Astrocyte (in vitro differentiated cells and primary cell): ENCODE results near the gene GFRA1. TPM values are rescaled to one million over a fixed set of nuclear protein-coding genes. Genes with fewer than 3 reads are reported as not detected.

Experiments
- DNase-seq: peaks from one replicate; pipeline ENCODE4 v3.0.0-alpha.2; 2010; ENCODE audit warnings: low read depth
- FAIRE-seq: peaks from 2 replicates; lab custom pipeline; 2011; peaks lifted over from hg19 to GRCh38; lab: Jason Lieb, UNC
- H2AFZ ChIP-seq: 2 replicates; pipeline ENCODE4 v1.6.0; 2012; ENCODE audit warnings: low read depth, low read length, inconsistent platforms
- H3K27ac ChIP-seq: 2 replicates; pipeline ENCODE4 v1.5.1; 2011; ENCODE audit warnings: low read depth, low read length, inconsistent platforms
- H3K27me3 ChIP-seq: 2 replicates; pipeline ENCODE4 v1.6.0; 2011; ENCODE audit warnings: low read length, inconsistent platforms; ENCODE audit not compliant: insufficient read depth
- H3K36me3 ChIP-seq: 2 replicates; pipeline ENCODE4 v1.5.1; 2011; ENCODE audit warnings: low read length, inconsistent platforms; ENCODE audit not compliant: insufficient read depth
- H3K4me1 ChIP-seq: 2 replicates; pipeline ENCODE4 v1.5.1; 2011; ENCODE audit warnings: low read length, inconsistent platforms; ENCODE audit not compliant: insufficient read depth
- H3K4me2 ChIP-seq: 2 replicates; pipeline ENCODE4 v1.6.0; 2012; ENCODE audit warnings: low read length, inconsistent platforms
- H3K4me3 ChIP-seq: 2 replicates; pipeline ENCODE4 v1.5.1; 2011; ENCODE audit warnings: low read depth, mild to moderate bottlenecking, low read length, inconsistent platforms; ENCODE audit not compliant: insufficient read depth
- H3K79me2 ChIP-seq: 2 replicates; pipeline ENCODE4 v1.6.0; 2012; ENCODE audit warnings: mild to moderate bottlenecking, low read length, inconsistent platforms; ENCODE audit not compliant: insufficient read depth
- H3K9ac ChIP-seq: 2 replicates; pipeline ENCODE4 v1.6.0; 2012; ENCODE audit warnings: mild to moderate bottlenecking, low read length, inconsistent platforms
- H3K9me3 ChIP-seq: 2 replicates; pipeline ENCODE4 v1.5.1; 2012; ENCODE audit warnings: low read depth, mild to moderate bottlenecking, low read length, inconsistent platforms; ENCODE audit not compliant: insufficient read depth
- H4K20me1 ChIP-seq: 2 replicates; pipeline ENCODE4 v1.6.0; 2012; ENCODE audit warnings: low read length, inconsistent platforms; ENCODE audit not compliant: insufficient read depth
- H3K27ac Mint-ChIP-seq: one replicate; pipeline ENCODE4 v1.8.0; 2021; ENCODE audit warnings: mild to moderate bottlenecking, mixed read lengths; ENCODE audit not compliant: unreplicated experiment
- H3K27me3 Mint-ChIP-seq: one replicate; pipeline ENCODE4 v1.8.0; 2021; ENCODE audit warnings: low read depth, mixed read lengths; ENCODE audit not compliant: unreplicated experiment
- H3K36me3 Mint-ChIP-seq: one replicate; pipeline ENCODE4 v1.8.0; 2021; ENCODE audit warnings: low read depth, mixed read lengths; ENCODE audit not compliant: unreplicated experiment
- H3K4me1 Mint-ChIP-seq: one replicate; pipeline ENCODE4 v1.8.0; 2021; ENCODE audit warnings: low read depth, mixed read lengths; ENCODE audit not compliant: unreplicated experiment
- H3K4me3 Mint-ChIP-seq: one replicate; pipeline ENCODE4 v1.8.0; 2021; ENCODE audit warnings: mild to moderate bottlenecking, moderate library complexity, mixed read lengths; ENCODE audit not compliant: unreplicated experiment
- H3K9me3 Mint-ChIP-seq: one replicate; pipeline ENCODE4 v1.8.0; 2021; ENCODE audit warnings: mild to moderate bottlenecking, mixed read lengths; ENCODE audit not compliant: unreplicated experiment
- EZH2 ChIP-seq: IDR thresholded peaks from 2 replicates; pipeline ENCODE4 v1.6.1; 2012; ENCODE audit warnings: mild to moderate bottlenecking, low read length, inconsistent platforms; ENCODE audit not compliant: insufficient read depth
- total RNA-seq: library from RNA; stranded (reverse); gene quantifications from 2 replicates; pipeline ENCODE4 v1.2.1, GENCODE V29; 2021
- TF ChIP-seq, protein P1 (sequence below): IDR thresholded peaks from 2 replicates; pipeline ENCODE4 v1.5.1; 2011; ENCODE audit warnings: low read depth, mild to moderate bottlenecking, inconsistent platforms, low read length, moderate library complexity; ENCODE audit not compliant: insufficient read depth

GFRA1 gene
- total RNA-seq, 1 donor from 2014 or later: 24.2 TPM

DNA sequence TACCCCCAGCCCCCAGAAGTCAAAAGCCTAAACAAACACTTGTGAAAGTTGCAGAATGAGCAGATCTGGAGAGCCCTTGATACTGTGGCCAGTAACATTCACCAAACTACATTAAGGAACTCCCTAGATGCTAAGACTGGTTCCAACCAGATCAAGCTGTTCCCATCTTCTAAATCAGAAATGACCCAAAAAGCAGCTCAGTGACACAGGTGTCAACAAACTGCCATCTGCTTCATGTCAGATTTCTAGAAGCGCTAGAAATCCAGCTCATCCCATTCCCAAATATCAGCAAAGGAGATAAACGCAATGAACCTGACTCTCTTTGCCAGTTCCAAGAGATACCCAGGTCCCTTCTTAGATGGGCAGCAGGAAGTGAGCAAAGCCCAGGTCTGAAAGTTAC lies 90.6 kb downstream of the GFRA1 start:
- Histone ChIP-seq H3K27me3 (no peaks in the 10 kb centered on the region), H4K20me1 (peaks cover 3% of the 10 kb centered on the region), H3K36me3 (no peaks in the 10 kb centered on the region), H3K4me2 (no peak overlapping the region), H3K9ac (no peak overlapping the region), H3K4me3 (no peak overlapping the region), H3K9me3 (no peaks in the 10 kb centered on the region), H3K27ac (no peak overlapping the region), H3K4me1 (no peaks in the 10 kb centered on the region), H2AFZ (no peak overlapping the region), H3K79me2 (no peaks in the 10 kb centered on the region)
- no peak for TF ChIP-seq EZH2
- H3K9me3 Mint-ChIP-seq: no peaks in the 10 kb centered on the region
- no peak overlapping the region for H3K4me3 Mint-ChIP-seq
- H3K27me3 Mint-ChIP-seq: peaks cover 15% of the 10 kb centered on the region
- no peaks in the 10 kb centered on the region for H3K36me3 Mint-ChIP-seq
- FAIRE-seq (no peak), DNase-seq (no peak)
- H3K27ac Mint-ChIP-seq: no peak overlapping the region
- no peaks in the 10 kb centered on the region for H3K4me1 Mint-ChIP-seq

GRCh38 chr10:116178086-116178605 lies 94.9 kb downstream of the GFRA1 start:
- no peak overlapping the region for H3K4me3 ChIP-seq
- H3K9me3 ChIP-seq: no peaks in the 10 kb centered on the region
- FAIRE-seq (no peak), DNase-seq (no peak)
- H3K27ac ChIP-seq: no peak overlapping the region
- no peaks in the 10 kb centered on the region for H3K79me2 ChIP-seq
- no peaks in the 10 kb centered on the region for H3K4me1 Mint-ChIP-seq
- no peaks in the 10 kb centered on the region for H4K20me1 ChIP-seq
- H3K4me2 ChIP-seq: no peak overlapping the region
- no peak overlapping the region for H3K4me3 Mint-ChIP-seq
- no peaks in the 10 kb centered on the region for H3K36me3 Mint-ChIP-seq
- no peak overlapping the region for H2AFZ ChIP-seq
- no peak overlapping the region for H3K9ac ChIP-seq
- H3K27me3 ChIP-seq: no peaks in the 10 kb centered on the region
- no peak for TF ChIP-seq EZH2
- TF ChIP-seq, protein P1, sequence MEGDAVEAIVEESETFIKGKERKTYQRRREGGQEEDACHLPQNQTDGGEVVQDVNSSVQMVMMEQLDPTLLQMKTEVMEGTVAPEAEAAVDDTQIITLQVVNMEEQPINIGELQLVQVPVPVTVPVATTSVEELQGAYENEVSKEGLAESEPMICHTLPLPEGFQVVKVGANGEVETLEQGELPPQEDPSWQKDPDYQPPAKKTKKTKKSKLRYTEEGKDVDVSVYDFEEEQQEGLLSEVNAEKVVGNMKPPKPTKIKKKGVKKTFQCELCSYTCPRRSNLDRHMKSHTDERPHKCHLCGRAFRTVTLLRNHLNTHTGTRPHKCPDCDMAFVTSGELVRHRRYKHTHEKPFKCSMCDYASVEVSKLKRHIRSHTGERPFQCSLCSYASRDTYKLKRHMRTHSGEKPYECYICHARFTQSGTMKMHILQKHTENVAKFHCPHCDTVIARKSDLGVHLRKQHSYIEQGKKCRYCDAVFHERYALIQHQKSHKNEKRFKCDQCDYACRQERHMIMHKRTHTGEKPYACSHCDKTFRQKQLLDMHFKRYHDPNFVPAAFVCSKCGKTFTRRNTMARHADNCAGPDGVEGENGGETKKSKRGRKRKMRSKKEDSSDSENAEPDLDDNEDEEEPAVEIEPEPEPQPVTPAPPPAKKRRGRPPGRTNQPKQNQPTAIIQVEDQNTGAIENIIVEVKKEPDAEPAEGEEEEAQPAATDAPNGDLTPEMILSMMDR: no peak
- peaks cover 9% of the 10 kb centered on the region for H3K27me3 Mint-ChIP-seq
- H3K4me1 ChIP-seq: no peaks in the 10 kb centered on the region
- peaks cover 4% of the 10 kb centered on the region for H3K9me3 Mint-ChIP-seq
- no peaks in the 10 kb centered on the region for H3K36me3 ChIP-seq
- no peak overlapping the region for H3K27ac Mint-ChIP-seq

DNA sequence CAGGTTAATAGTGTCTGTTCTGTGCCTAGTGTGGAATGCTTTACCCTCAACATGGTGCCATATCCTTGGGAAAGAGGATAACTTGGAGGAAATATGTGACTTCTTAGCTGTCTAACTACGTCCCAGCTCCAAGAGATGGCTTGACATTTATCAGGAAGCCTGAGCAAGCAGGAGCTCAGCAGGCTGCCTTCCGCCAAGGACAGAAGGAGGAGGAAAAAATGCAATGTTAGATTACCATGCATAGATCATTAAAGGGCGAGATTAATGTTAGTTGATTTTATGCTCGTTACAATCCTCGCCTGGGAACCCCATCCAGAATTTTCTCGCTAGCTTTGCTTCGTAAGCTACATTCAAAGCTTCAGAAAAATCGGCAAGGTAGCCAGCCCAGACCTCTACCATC lies 97.8 kb downstream of the GFRA1 start:
- peaks cover 13% of the 10 kb centered on the region for H3K4me1 Mint-ChIP-seq

More for the DNA sequence above, 97.8 kb downstream of the GFRA1 start:
- peaks cover 13% of the 10 kb centered on the region for H3K27me3 Mint-ChIP-seq
- no peaks in the 10 kb centered on the region for H3K36me3 ChIP-seq
- no peaks in the 10 kb centered on the region for H3K79me2 ChIP-seq
- no peak overlapping the region for H3K9ac ChIP-seq
- no peaks in the 10 kb centered on the region for H3K9me3 ChIP-seq
- TF ChIP-seq, protein P1: no peak
- TF ChIP-seq EZH2: no peak
- no peak for FAIRE-seq
- peaks cover 4% of the 10 kb centered on the region for H3K9me3 Mint-ChIP-seq
- no peak overlapping the region for H3K4me3 ChIP-seq
- H3K27ac ChIP-seq: no peak overlapping the region
- H4K20me1 ChIP-seq: no peaks in the 10 kb centered on the region
- no peak for DNase-seq
- no peak overlapping the region for H3K4me3 Mint-ChIP-seq
- no peak overlapping the region for H3K4me2 ChIP-seq
- H3K27ac Mint-ChIP-seq: no peak overlapping the region
- peaks cover 2% of the 10 kb centered on the region for H3K36me3 Mint-ChIP-seq
- H2AFZ ChIP-seq: no peak overlapping the region
- no peaks in the 10 kb centered on the region for H3K27me3 ChIP-seq
- H3K4me1 ChIP-seq: no peaks in the 10 kb centered on the region
